ENCODE data around the gene CACNA1G. TPM values are rescaled to one million over a fixed set of nuclear protein-coding genes. Genes with fewer than 3 reads are reported as not detected.

Gene CACNA1G
- total and polyA plus RNA-seq, 9 of the 15 experiments (the other 6 are each of a cell fraction or from before 2014, with no cell fraction given), result 0.01 TPM; not detected in 8

- WGBS (ENCODE audit: insufficient coverage, low coverage, missing lambda C conversion rate), result 25% methylated on average over 12 of the region's 12 CpGs
- no TSS peak for BruUV-seq (replicated peaks)
- no peaks in the 10 kb centered on the region for H3K36me3 ChIP-seq (ENCODE audit: control insufficient read depth, insufficient read depth, low read length)
Measured at GRCh38 chr17:50573866-50574611, 13.5 kb downstream of the CACNA1G start.

GRCh38 chr17:50575581-50576210, 15.2 kb downstream of the CACNA1G start:
- H3K4me3 ChIP-seq, result no peak overlapping the region
- H4K20me1 ChIP-seq (replicated peaks; ENCODE audit: control insufficient read depth, insufficient read depth, low read length), result peaks cover 16% of the 10 kb centered on the region; the same call in 1 of the 2 replicates
- H3K27ac ChIP-seq (ENCODE audit: extremely low read depth, low read depth, low read length), result no peak overlapping the region
- TF ChIP-seq PREB (CRISPR knock-in tag; IDR thresholded peaks at IDR 0.05) (no peak), CTCF (IDR thresholded peaks at IDR 0.05 in 2 of 3, conservative IDR thresholded peaks at IDR 0.05 in 1 of 3; ENCODE audit: insufficient read depth in 2 of 3, low read depth in 1 of 3, low read length in 3 of 3) (0 out of 6 replicates have a peak, but pooled peaks of 1 of the 3 experiments have one; percentile 25)
- intact Hi-C loops (cut with micrococcal nuclease), result no loop called here
- no peaks in the 10 kb centered on the region for H3K9me1 ChIP-seq (ENCODE audit: control insufficient read depth, insufficient read depth, low read length)
- peaks cover 12 to 82% of the 10 kb centered on the region in 2 experiments; a peak in 4 of 5 replicates for H3K27me3 ChIP-seq (ENCODE audit: control insufficient read depth in 2 of 2, insufficient read depth in 2 of 2, low read length in 2 of 2)
- WGBS (ENCODE audit: insufficient coverage, low coverage, missing lambda C conversion rate), result 24% methylated on average over 31 of the region's 33 CpGs
- peaks cover 14 to 32% of the 10 kb centered on the region in 2 experiments; a peak in 4 of 5 replicates for H3K4me1 ChIP-seq (replicated peaks in 1 of 2; ENCODE audit: control insufficient read depth in 2 of 2, insufficient read depth in 2 of 2, low read length in 2 of 2)
- in situ Hi-C loops (cut with MboI), result no loop called here
- ATAC-seq (no peak), DNase-seq (ENCODE audit: extremely low read depth in 1 of 4, low spot score in 3 of 4) (no peak), FAIRE-seq (no peak)
- ChIA-PET CTCF (ENCODE audit: low intra/inter-chr PET ratio) (no interaction called here), POLR2A (interaction anchor here (0.7 to 1.1 kb wide), 2 partner anchors 11 to 12 kb away, joined by 4 read pairs; no protein-coding TSS in a partner anchor)
- H3K36me3 ChIP-seq (ENCODE audit: control insufficient read depth, insufficient read depth, low read length), result no peaks in the 10 kb centered on the region
- no peaks in the 10 kb centered on the region; the same call in 1 of the 2 replicates for H3K9me3 ChIP-seq (replicated peaks; ENCODE audit: control insufficient read depth, insufficient read depth, low read depth, low read length)
- H2AFZ ChIP-seq (ENCODE audit: low read depth, low read length), result no peak overlapping the region
- no peak overlapping the region for H3K9ac ChIP-seq (ENCODE audit: insufficient read depth in 1 of 2, low read depth in 2 of 2, low read length in 2 of 2)
- H3K4me2 ChIP-seq (ENCODE audit: insufficient read depth, low read length), result no peak overlapping the region
- H3K79me2 ChIP-seq (ENCODE audit: control insufficient read depth, insufficient read depth, low read length), result no peaks in the 10 kb centered on the region
- BruUV-seq (replicated peaks), result no TSS peak

More at GRCh38 chr17:50573866-50574611, 13.5 kb downstream of the CACNA1G start:
- H3K9me3 ChIP-seq (replicated peaks; ENCODE audit: control insufficient read depth, insufficient read depth, low read depth, low read length), result no peaks in the 10 kb centered on the region; the same call in 1 of the 2 replicates
- intact Hi-C loops (cut with micrococcal nuclease) (no loop called here), in situ Hi-C loops (cut with MboI) (no loop called here)
- H3K27me3 ChIP-seq (ENCODE audit: control insufficient read depth in 2 of 2, insufficient read depth in 2 of 2, low read length in 2 of 2), result peaks cover 12 to 79% of the 10 kb centered on the region in 2 experiments; a peak in 4 of 5 replicates
- ChIA-PET POLR2A (interaction anchor here (0.9 kb wide), 1 partner anchor 17 kb away, joined by 3 read pairs; no protein-coding TSS in a partner anchor), CTCF (ENCODE audit: low intra/inter-chr PET ratio) (no interaction called here)
- H3K9me1 ChIP-seq (ENCODE audit: control insufficient read depth, insufficient read depth, low read length), result no peaks in the 10 kb centered on the region
- DNase-seq (ENCODE audit: extremely low read depth in 1 of 4, low spot score in 3 of 4) (no peak), FAIRE-seq (no peak), ATAC-seq (no peak)
- no peak overlapping the region for H3K27ac ChIP-seq (ENCODE audit: extremely low read depth, low read depth, low read length)
- H3K79me2 ChIP-seq (ENCODE audit: control insufficient read depth, insufficient read depth, low read length), result no peaks in the 10 kb centered on the region
- H3K4me1 ChIP-seq (replicated peaks in 1 of 2; ENCODE audit: control insufficient read depth in 2 of 2, insufficient read depth in 2 of 2, low read length in 2 of 2), result peaks cover 8 to 17% of the 10 kb centered on the region in 2 experiments; a peak in 3 of 5 replicates
- H2AFZ ChIP-seq (ENCODE audit: low read depth, low read length), result no peak overlapping the region
- H4K20me1 ChIP-seq (replicated peaks; ENCODE audit: control insufficient read depth, insufficient read depth, low read length), result peaks cover 15% of the 10 kb centered on the region; the same call in 1 of the 2 replicates
- TF ChIP-seq HDAC6 (IDR thresholded peaks at IDR 0.05; ENCODE audit: low read depth, low read length) (no peak), PHF21A (IDR thresholded peaks at IDR 0.05; ENCODE audit: borderline replicate concordance, low read depth) (no peak), SRSF3 (IDR thresholded peaks at IDR 0.05; ENCODE audit: insufficient read depth, low read length) (no peak), NFIX (CRISPR knock-in tag; IDR thresholded peaks at IDR 0.05; ENCODE audit: low read depth) (no peak), ZFPM2 (CRISPR knock-in tag; IDR thresholded peaks at IDR 0.05) (no peak), ZNF583 (CRISPR knock-in tag; IDR thresholded peaks at IDR 0.05) (no peak)
- H3K4me2 ChIP-seq (ENCODE audit: insufficient read depth, low read length), result no peak overlapping the region
- H3K4me3 ChIP-seq, result no peak overlapping the region
- no peak overlapping the region for H3K9ac ChIP-seq (ENCODE audit: insufficient read depth in 1 of 2, low read depth in 2 of 2, low read length in 2 of 2)
